Measurements from ENCODE around the gene EHBP1L1.
A peak's percentile ranks its signal among the peaks of the same experiment; 100 is the strongest.

The EHBP1L1 gene

GRCh38 chr11:65583589-65583988 is 7.7 kb downstream of the EHBP1L1 start:
- Histone ChIP-seq H3K36me3 (ENCODE audit: control insufficient read depth in 1 of 2, insufficient read depth in 2 of 2, low read depth in 1 of 2, low read length in 2 of 2) (peaks cover 68 to 69% of the 10 kb centered on the region in 2 experiments), H3K27ac (ENCODE audit: low read length, poor library complexity, severe bottlenecking) (no peak overlapping the region), H3K4me1 (ENCODE audit: control insufficient read depth, insufficient read depth, low read depth, low read length) (peaks cover 14% of the 10 kb centered on the region)

GRCh38 chr11:65584106-65584505 is 8.3 kb downstream of the EHBP1L1 start:
- H4K91ac ChIP-seq (ENCODE audit: low read length) = no peak overlapping the region
- no peak overlapping the region for H3K18ac ChIP-seq (ENCODE audit: low read depth in 1 of 2, low read length in 2 of 2)
- H3K4me3 ChIP-seq (ENCODE audit: insufficient read depth in 1 of 2, low read depth in 1 of 2, low read length in 2 of 2) = no peak overlapping the region
- no peak overlapping the region for H3K23ac ChIP-seq (ENCODE audit: low read length in 2 of 2)
- H2AK5ac ChIP-seq (ENCODE audit: low read length, severe bottlenecking) = no peak overlapping the region
- H3K14ac ChIP-seq (ENCODE audit: low read length in 2 of 2) = peak overlapping the region in 1 of 2 experiments; percentile 35
- no peak overlapping the region for H2BK5ac ChIP-seq (ENCODE audit: low read depth, low read length, poor library complexity, severe bottlenecking)
- peaks cover 20% of the 10 kb centered on the region for H3K79me1 ChIP-seq (replicated peaks; ENCODE audit: low read length, poor library complexity, severe bottlenecking)
- DNase-seq = no peak
- no peak overlapping the region for H2AFZ ChIP-seq (ENCODE audit: low read depth, low read length)
- peaks cover 17% of the 10 kb centered on the region for H3K4me1 ChIP-seq (ENCODE audit: control insufficient read depth, insufficient read depth, low read depth, low read length)
- no peak overlapping the region for H2BK15ac ChIP-seq (ENCODE audit: low read depth, poor library complexity, severe bottlenecking)
- no peak overlapping the region for H2BK12ac ChIP-seq (ENCODE audit: low read length in 2 of 2)
- no peaks in the 10 kb centered on the region for H3K27me3 ChIP-seq (ENCODE audit: control insufficient read depth in 1 of 2, insufficient read depth in 1 of 2, low read length in 2 of 2)
- no peaks in the 10 kb centered on the region for H3K9me3 ChIP-seq (ENCODE audit: control insufficient read depth, low read length)
- no peak overlapping the region for H3K4me2 ChIP-seq (ENCODE audit: low read length, poor library complexity, severe bottlenecking)
- 92% methylated on average over 7 of the region's 8 CpGs for WGBS
- no peak overlapping the region for H4K8ac ChIP-seq (ENCODE audit: low read length)
- no peak overlapping the region for H3K9ac ChIP-seq (ENCODE audit: low read length)
- no peak overlapping the region for H3K4ac ChIP-seq (ENCODE audit: low read depth in 1 of 2, low read length in 2 of 2)
- peaks cover 67 to 68% of the 10 kb centered on the region in 2 experiments for H3K36me3 ChIP-seq (ENCODE audit: control insufficient read depth in 1 of 2, insufficient read depth in 2 of 2, low read depth in 1 of 2, low read length in 2 of 2)
- no peak overlapping the region for H2BK120ac ChIP-seq (ENCODE audit: low read depth, low read length)
- H3K27ac ChIP-seq (ENCODE audit: low read length, poor library complexity, severe bottlenecking) = no peak overlapping the region

More at GRCh38 chr11:65583589-65583988, 7.7 kb downstream of the EHBP1L1 start:
- no peak overlapping the region for H2BK12ac ChIP-seq (ENCODE audit: low read length in 2 of 2)
- H3K18ac ChIP-seq (ENCODE audit: low read depth in 1 of 2, low read length in 2 of 2) = no peak overlapping the region
- no peak overlapping the region for H3K4me3 ChIP-seq (ENCODE audit: insufficient read depth in 1 of 2, low read depth in 1 of 2, low read length in 2 of 2)
- no peak overlapping the region for H4K91ac ChIP-seq (ENCODE audit: low read length)
- H3K14ac ChIP-seq (ENCODE audit: low read length in 2 of 2) = no peak overlapping the region
- no peak overlapping the region for H3K23ac ChIP-seq (ENCODE audit: low read length in 2 of 2)
- H3K9ac ChIP-seq (ENCODE audit: low read length) = no peak overlapping the region
- WGBS = 79% methylated on average over 2 of the region's 10 CpGs
- peaks cover 25% of the 10 kb centered on the region for H3K79me1 ChIP-seq (replicated peaks; ENCODE audit: low read length, poor library complexity, severe bottlenecking)
- peak overlapping the region; percentile 84 for H2BK15ac ChIP-seq (ENCODE audit: low read depth, poor library complexity, severe bottlenecking)
- no peak overlapping the region for H3K4me2 ChIP-seq (ENCODE audit: low read length, poor library complexity, severe bottlenecking)
- H2BK120ac ChIP-seq (ENCODE audit: low read depth, low read length) = no peak overlapping the region
- no peak overlapping the region for H4K8ac ChIP-seq (ENCODE audit: low read length)
- DNase-seq = no peak
- no peak overlapping the region for H2AK5ac ChIP-seq (ENCODE audit: low read length, severe bottlenecking)
- H3K9me3 ChIP-seq (ENCODE audit: control insufficient read depth, low read length) = no peaks in the 10 kb centered on the region
- H2BK5ac ChIP-seq (ENCODE audit: low read depth, low read length, poor library complexity, severe bottlenecking) = no peak overlapping the region
- H2AFZ ChIP-seq (ENCODE audit: low read depth, low read length) = no peak overlapping the region
- H3K27me3 ChIP-seq (ENCODE audit: control insufficient read depth in 1 of 2, insufficient read depth in 1 of 2, low read length in 2 of 2) = no peaks in the 10 kb centered on the region
- H3K4ac ChIP-seq (ENCODE audit: low read depth in 1 of 2, low read length in 2 of 2) = no peak overlapping the region

- Histone ChIP-seq H3K4ac (ENCODE audit: low read depth in 1 of 2, low read length in 2 of 2) (no peak overlapping the region), H4K91ac (ENCODE audit: low read length) (peak overlapping the region; percentile 63), H3K9ac (ENCODE audit: low read length) (no peak overlapping the region), H2AK5ac (ENCODE audit: low read length, severe bottlenecking) (no peak overlapping the region), H3K18ac (ENCODE audit: low read depth in 1 of 2, low read length in 2 of 2) (no peak overlapping the region), H3K36me3 (ENCODE audit: control insufficient read depth in 1 of 2, insufficient read depth in 2 of 2, low read depth in 1 of 2, low read length in 2 of 2) (peaks cover 62 to 67% of the 10 kb centered on the region in 2 experiments), H3K9me3 (ENCODE audit: control insufficient read depth, low read length) (no peaks in the 10 kb centered on the region), H3K27me3 (ENCODE audit: control insufficient read depth in 1 of 2, insufficient read depth in 1 of 2, low read length in 2 of 2) (no peaks in the 10 kb centered on the region), H2AFZ (ENCODE audit: low read depth, low read length) (no peak overlapping the region), H3K4me1 (ENCODE audit: control insufficient read depth, insufficient read depth, low read depth, low read length) (peaks cover 19% of the 10 kb centered on the region), H2BK5ac (ENCODE audit: low read depth, low read length, poor library complexity, severe bottlenecking) (no peak overlapping the region), H2BK120ac (ENCODE audit: low read depth, low read length) (no peak overlapping the region), H3K23ac (ENCODE audit: low read length in 2 of 2) (no peak overlapping the region), H3K4me2 (ENCODE audit: low read length, poor library complexity, severe bottlenecking) (no peak overlapping the region), H2BK15ac (ENCODE audit: low read depth, poor library complexity, severe bottlenecking) (no peak overlapping the region), H3K27ac (ENCODE audit: low read length, poor library complexity, severe bottlenecking) (no peak overlapping the region), H3K4me3 (ENCODE audit: insufficient read depth in 1 of 2, low read depth in 1 of 2, low read length in 2 of 2) (no peak overlapping the region), H4K8ac (ENCODE audit: low read length) (peak overlapping the region; percentile 7), H3K79me1 (replicated peaks; ENCODE audit: low read length, poor library complexity, severe bottlenecking) (peaks cover 20% of the 10 kb centered on the region), H2BK12ac (ENCODE audit: low read length in 2 of 2) (no peak overlapping the region), H3K14ac (ENCODE audit: low read length in 2 of 2) (no peak overlapping the region)
- WGBS = 54% methylated on average over 31 of the region's 46 CpGs
- DNase-seq = peak; percentile 33
These were observed 8.9 kb downstream of the EHBP1L1 start for GRCh38 chr11:65584723-65585171.

- Histone ChIP-seq H4K91ac (ENCODE audit: low read length) (no peak overlapping the region), H2AFZ (ENCODE audit: low read depth, low read length) (no peak overlapping the region), H3K27ac (ENCODE audit: low read length, poor library complexity, severe bottlenecking) (no peak overlapping the region), H2BK15ac (ENCODE audit: low read depth, poor library complexity, severe bottlenecking) (no peak overlapping the region), H3K27me3 (ENCODE audit: control insufficient read depth in 1 of 2, insufficient read depth in 1 of 2, low read length in 2 of 2) (no peaks in the 10 kb centered on the region), H2BK120ac (ENCODE audit: low read depth, low read length) (no peak overlapping the region), H3K4ac (ENCODE audit: low read depth in 1 of 2, low read length in 2 of 2) (no peak overlapping the region), H3K4me3 (ENCODE audit: insufficient read depth in 1 of 2, low read depth in 1 of 2, low read length in 2 of 2) (no peak overlapping the region), H3K4me2 (ENCODE audit: low read length, poor library complexity, severe bottlenecking) (no peak overlapping the region), H3K9me3 (ENCODE audit: control insufficient read depth, low read length) (no peaks in the 10 kb centered on the region), H2AK5ac (ENCODE audit: low read length, severe bottlenecking) (no peak overlapping the region), H2BK5ac (ENCODE audit: low read depth, low read length, poor library complexity, severe bottlenecking) (no peak overlapping the region), H3K4me1 (ENCODE audit: control insufficient read depth, insufficient read depth, low read depth, low read length) (peaks cover 26% of the 10 kb centered on the region), H3K36me3 (ENCODE audit: control insufficient read depth in 1 of 2, insufficient read depth in 2 of 2, low read depth in 1 of 2, low read length in 2 of 2) (peaks cover 62 to 65% of the 10 kb centered on the region in 2 experiments), H4K8ac (ENCODE audit: low read length) (no peak overlapping the region), H3K14ac (ENCODE audit: low read length in 2 of 2) (no peak overlapping the region), H3K9ac (ENCODE audit: low read length) (no peak overlapping the region), H3K79me1 (replicated peaks; ENCODE audit: low read length, poor library complexity, severe bottlenecking) (peaks cover 17% of the 10 kb centered on the region), H3K23ac (ENCODE audit: low read length in 2 of 2) (no peak overlapping the region), H2BK12ac (ENCODE audit: low read length in 2 of 2) (no peak overlapping the region), H3K18ac (ENCODE audit: low read depth in 1 of 2, low read length in 2 of 2) (no peak overlapping the region)
- DNase-seq = no peak
- whole genome bisulfite sequencing = 81% methylated on average over 50 of the region's 51 CpGs
These were observed 9.8 kb downstream of the EHBP1L1 start for GRCh38 chr11:65585396-65586246.

Data from mesenchymal stem cell (in vitro differentiated cells and primary cell).